GM19099 (cell line): ENCODE results near the gene UPF1.

ENCODE experiments used
- POLR2A ChIP-seq: IDR thresholded peaks from 3 replicates; pipeline ENCODE4 v1.6.1; 2011; ENCODE audit warnings: low read depth; ENCODE audit not compliant: insufficient read length; ENCODE audit errors: extremely low read depth

UPF1 gene

GRCh38 chr19:18831524-18832305 lies at the start of gene UPF1:
UPF1 (plus strand) TSS chr19:18831959; CDS start chr19:18832210, 251 bp downstream.
- peak; percentile 96 for TF ChIP-seq POLR2A

- no peak for TF ChIP-seq POLR2A
Measured at GRCh38 chr19:18782559-18783225, 49.1 kb upstream of the UPF1 start.

GRCh38 chr19:18783958-18784785 lies 47.6 kb upstream of the UPF1 start:
- TF ChIP-seq POLR2A = no peak

GRCh38 chr19:18784786-18785120 lies 47.0 kb upstream of the UPF1 start:
- no peak for TF ChIP-seq POLR2A

GRCh38 chr19:18785179-18786124 lies 46.3 kb upstream of the UPF1 start:
- no peak for TF ChIP-seq POLR2A

GRCh38 chr19:18788529-18789421 lies 43.0 kb upstream of the UPF1 start:
- TF ChIP-seq POLR2A = no peak

- no peak for TF ChIP-seq POLR2A
Measured at GRCh38 chr19:18789422-18789869, 42.3 kb upstream of the UPF1 start.

- no peak for TF ChIP-seq POLR2A
Measured at GRCh38 chr19:18789883-18790565, 41.7 kb upstream of the UPF1 start.

GRCh38 chr19:18790566-18791314 lies 41.0 kb upstream of the UPF1 start, which contains the start of gene COMP:
COMP (minus strand) TSS chr19:18791305; CDS start chr19:18791269, 36 bp downstream.
- TF ChIP-seq POLR2A = no peak

GRCh38 chr19:18791315-18791678 lies 40.5 kb upstream of the UPF1 start:
- no peak for TF ChIP-seq POLR2A

- no peak for TF ChIP-seq POLR2A
Measured at GRCh38 chr19:18792661-18793060, 39.1 kb upstream of the UPF1 start.
